Parathyroid adenoma (tissue), 2 donors: ENCODE measurements around the gene SASH1.

Source experiments
- H2AFZ ChIP-seq: fragments of 300-600 bp; sonication (generic); one replicate; pipeline ENCODE4 v1.7.0; 2017; ENCODE audit warnings: antibody characterized with exemption, mild to moderate bottlenecking
- H3K27ac ChIP-seq: fragments of 300-600 bp; sonication (generic); one replicate; pipeline ENCODE4 v1.7.0; 2017
- H3K27me3 ChIP-seq: fragments of 300-600 bp; sonication (generic); one replicate; pipeline ENCODE4 v1.7.0; 2017; ENCODE audit warnings: low read length; ENCODE audit not compliant: control insufficient read depth, insufficient read depth
- H3K36me3 ChIP-seq: fragments of 300-600 bp; sonication (generic); one replicate; pipeline ENCODE4 v1.7.0; 2017; ENCODE audit warnings: low read length; ENCODE audit not compliant: control insufficient read depth, insufficient read depth
- H3K4me1 ChIP-seq: fragments of 300-600 bp; sonication (generic); one replicate; pipeline ENCODE4 v1.7.0; 2017; ENCODE audit warnings: control low read depth
- H3K4me2 ChIP-seq: fragments of 300-600 bp; sonication (generic); one replicate; pipeline ENCODE4 v1.7.0; 2017; ENCODE audit warnings: low read length
- H3K4me3 ChIP-seq: fragments of 300-600 bp; sonication (generic); one replicate; pipeline ENCODE4 v1.7.0; 2017; ENCODE audit warnings: low read depth, low read length
- H3K79me2 ChIP-seq: fragments of 300-600 bp; sonication (generic); one replicate; pipeline ENCODE4 v1.7.0; 2017; ENCODE audit warnings: control low read depth
- H3K9ac ChIP-seq: fragments of 300-600 bp; sonication (generic); one replicate; pipeline ENCODE4 v1.7.0; 2017; ENCODE audit warnings: mild to moderate bottlenecking
- H3K9me3 ChIP-seq: fragments of 300-600 bp; sonication (generic); one replicate; pipeline ENCODE4 v1.7.0; 2017; ENCODE audit warnings: low read length; ENCODE audit not compliant: control insufficient read depth
- CTCF ChIP-seq: fragments of 300-600 bp; sonication (generic); IDR thresholded peaks from one replicate; pipeline ENCODE4 v1.7.0; 2017; ENCODE audit warnings: antibody characterized with exemption, mild to moderate bottlenecking
- donor health status: primary hyperparathyroidism.

The SASH1 gene

GRCh38 chr6:148317051-148317450, 25.6 kb upstream of the SASH1 start:
- Histone ChIP-seq H3K36me3 (no peaks in the 10 kb centered on the region), H3K27ac (no peak overlapping the region), H2AFZ (no peak overlapping the region), H3K27me3 (no peaks in the 10 kb centered on the region), H3K9ac (no peak overlapping the region), H3K4me3 (no peak overlapping the region), H3K79me2 (no peaks in the 10 kb centered on the region), H3K4me1 (no peaks in the 10 kb centered on the region), H3K4me2 (no peak overlapping the region), H3K9me3 (no peaks in the 10 kb centered on the region)
- no peak for TF ChIP-seq CTCF

DNA sequence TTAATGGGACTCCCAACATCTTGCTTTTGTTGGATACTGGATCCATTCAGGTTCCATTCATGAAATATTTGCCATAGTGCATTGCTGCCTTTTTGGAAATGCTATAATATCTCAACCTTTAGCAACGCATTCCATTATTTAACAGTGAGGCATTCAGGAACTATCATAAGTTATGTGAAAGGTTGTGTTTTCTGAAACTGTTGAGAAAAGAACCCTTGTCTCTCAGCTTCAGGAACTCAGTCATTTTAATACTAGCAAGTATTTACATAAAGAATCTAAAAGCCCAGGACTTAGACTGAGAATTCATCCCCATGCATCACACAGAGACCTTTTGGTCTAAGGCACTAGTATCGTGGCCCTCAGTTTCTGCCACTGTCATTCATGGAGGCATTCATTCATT, 24.9 kb upstream of the SASH1 start:
- TF ChIP-seq CTCF = no peak
- Histone ChIP-seq H3K27me3 (no peaks in the 10 kb centered on the region), H3K9ac (no peak overlapping the region), H3K4me1 (no peaks in the 10 kb centered on the region), H3K4me2 (no peak overlapping the region), H3K36me3 (no peaks in the 10 kb centered on the region), H3K27ac (no peak overlapping the region), H2AFZ (no peak overlapping the region), H3K4me3 (no peak overlapping the region), H3K9me3 (no peaks in the 10 kb centered on the region), H3K79me2 (no peaks in the 10 kb centered on the region)

DNA sequence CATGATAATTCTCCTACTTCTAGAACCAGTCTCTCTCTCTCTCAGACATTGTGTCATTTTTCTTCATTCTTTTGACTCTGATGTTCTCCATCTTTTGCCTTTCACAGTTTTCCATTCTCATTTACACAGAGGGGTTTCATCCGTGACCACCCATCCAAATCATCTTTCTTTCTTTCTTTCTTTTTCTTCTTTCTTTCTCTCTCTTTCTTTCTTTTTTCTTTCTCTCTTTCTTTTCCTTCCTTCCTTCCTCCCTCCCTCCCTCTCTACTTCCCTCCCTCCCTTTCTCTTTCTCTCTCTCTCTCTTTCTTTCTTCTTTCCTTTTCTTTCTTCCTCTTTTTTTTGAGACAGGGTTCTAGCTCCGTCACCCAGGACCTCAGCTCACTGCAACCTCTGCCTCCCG, 19.9 kb upstream of the SASH1 start:
- H3K36me3 ChIP-seq = no peaks in the 10 kb centered on the region
- H3K27me3 ChIP-seq = no peaks in the 10 kb centered on the region
- no peak overlapping the region for H3K4me2 ChIP-seq
- H3K4me3 ChIP-seq = no peak overlapping the region
- no peaks in the 10 kb centered on the region for H3K9me3 ChIP-seq
- no peak overlapping the region for H2AFZ ChIP-seq
- H3K27ac ChIP-seq = no peak overlapping the region
- no peaks in the 10 kb centered on the region for H3K79me2 ChIP-seq
- no peak for TF ChIP-seq CTCF
- H3K9ac ChIP-seq = no peak overlapping the region
- no peaks in the 10 kb centered on the region for H3K4me1 ChIP-seq

- no peak for TF ChIP-seq CTCF
- Histone ChIP-seq H3K4me2 (no peak overlapping the region), H3K4me3 (no peak overlapping the region), H3K4me1 (no peaks in the 10 kb centered on the region), H3K36me3 (no peaks in the 10 kb centered on the region), H3K9ac (no peak overlapping the region), H2AFZ (no peak overlapping the region), H3K27me3 (no peaks in the 10 kb centered on the region), H3K9me3 (no peaks in the 10 kb centered on the region), H3K79me2 (no peaks in the 10 kb centered on the region), H3K27ac (no peak overlapping the region)
These were observed 19.3 kb upstream of the SASH1 start for GRCh38 chr6:148323344-148323743.

DNA sequence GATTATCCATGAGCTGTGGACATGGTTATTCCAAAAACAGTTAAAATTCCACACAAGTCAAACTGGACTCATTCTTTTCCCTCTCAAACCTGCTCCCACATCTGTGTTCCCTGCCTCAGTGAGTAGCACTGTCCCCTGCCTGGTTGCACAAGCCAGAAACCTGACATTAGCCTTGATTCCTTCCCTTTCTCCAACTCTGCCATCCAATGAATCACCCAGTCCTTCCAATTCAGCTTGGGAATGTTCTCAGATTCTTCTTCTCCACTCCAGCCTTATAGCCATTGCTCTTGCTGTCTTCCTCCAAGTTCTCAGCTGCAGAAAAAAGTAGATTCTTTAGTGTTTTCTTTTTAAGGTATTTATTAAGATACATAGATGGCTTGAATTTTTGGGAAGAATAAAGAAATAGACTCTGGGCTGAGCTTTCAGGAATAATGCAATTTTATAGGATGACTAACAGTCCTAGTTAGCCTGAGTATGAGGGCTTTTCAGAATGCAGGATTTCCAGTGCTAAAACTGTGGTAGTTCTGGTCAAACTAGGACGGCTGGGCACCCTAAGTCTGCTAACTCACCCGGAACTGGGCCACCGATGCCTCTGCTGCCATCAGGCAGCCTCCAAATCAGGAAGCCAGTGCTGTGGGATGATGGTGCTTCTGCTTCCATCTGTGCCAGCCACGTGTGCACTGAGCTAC, 18.2 kb upstream of the SASH1 start:
- H3K9me3 ChIP-seq = no peaks in the 10 kb centered on the region
- no peak overlapping the region for H2AFZ ChIP-seq
- no peaks in the 10 kb centered on the region for H3K36me3 ChIP-seq
- H3K27me3 ChIP-seq = no peaks in the 10 kb centered on the region
- TF ChIP-seq CTCF = no peak
- H3K79me2 ChIP-seq = no peaks in the 10 kb centered on the region
- no peaks in the 10 kb centered on the region for H3K4me1 ChIP-seq
- no peak overlapping the region for H3K27ac ChIP-seq
- H3K4me2 ChIP-seq = no peak overlapping the region
- no peak overlapping the region for H3K9ac ChIP-seq
- no peak overlapping the region for H3K4me3 ChIP-seq
